Measurements from ENCODE around the gene SETX.

DNA sequence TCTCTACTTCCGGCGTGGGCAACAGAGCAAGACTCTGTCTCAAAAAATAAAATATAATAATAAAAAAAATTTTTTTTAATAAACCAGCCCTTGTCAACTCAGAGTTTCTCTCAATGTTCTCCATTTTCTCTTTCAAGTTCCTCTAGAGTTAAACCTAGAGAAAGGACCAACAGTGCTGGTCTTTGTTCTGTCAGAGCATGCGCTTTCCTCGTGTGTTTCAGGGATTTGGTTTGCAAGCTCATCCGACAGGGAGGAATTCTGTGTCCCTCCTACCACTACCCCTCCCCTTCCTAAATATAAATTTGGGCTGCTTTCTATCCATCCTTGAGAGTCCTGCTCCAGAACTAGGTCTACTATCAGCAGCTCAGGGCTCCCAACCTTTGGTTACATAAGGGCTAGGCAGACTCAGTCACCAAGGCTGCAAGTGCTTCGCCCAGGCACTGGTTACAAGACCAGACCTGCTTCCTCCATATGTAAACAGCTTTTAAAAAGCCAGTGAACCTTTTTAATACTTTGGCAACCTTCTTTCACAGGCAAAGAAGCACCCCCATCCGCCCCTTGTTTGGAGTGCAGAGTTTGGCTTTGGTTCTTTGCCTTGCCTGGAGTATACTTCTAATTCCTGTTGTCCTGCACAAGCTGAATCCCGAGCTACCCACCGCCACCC, 13.5 kb downstream of the SETX start:
- TF ChIP-seq, protein P1, sequence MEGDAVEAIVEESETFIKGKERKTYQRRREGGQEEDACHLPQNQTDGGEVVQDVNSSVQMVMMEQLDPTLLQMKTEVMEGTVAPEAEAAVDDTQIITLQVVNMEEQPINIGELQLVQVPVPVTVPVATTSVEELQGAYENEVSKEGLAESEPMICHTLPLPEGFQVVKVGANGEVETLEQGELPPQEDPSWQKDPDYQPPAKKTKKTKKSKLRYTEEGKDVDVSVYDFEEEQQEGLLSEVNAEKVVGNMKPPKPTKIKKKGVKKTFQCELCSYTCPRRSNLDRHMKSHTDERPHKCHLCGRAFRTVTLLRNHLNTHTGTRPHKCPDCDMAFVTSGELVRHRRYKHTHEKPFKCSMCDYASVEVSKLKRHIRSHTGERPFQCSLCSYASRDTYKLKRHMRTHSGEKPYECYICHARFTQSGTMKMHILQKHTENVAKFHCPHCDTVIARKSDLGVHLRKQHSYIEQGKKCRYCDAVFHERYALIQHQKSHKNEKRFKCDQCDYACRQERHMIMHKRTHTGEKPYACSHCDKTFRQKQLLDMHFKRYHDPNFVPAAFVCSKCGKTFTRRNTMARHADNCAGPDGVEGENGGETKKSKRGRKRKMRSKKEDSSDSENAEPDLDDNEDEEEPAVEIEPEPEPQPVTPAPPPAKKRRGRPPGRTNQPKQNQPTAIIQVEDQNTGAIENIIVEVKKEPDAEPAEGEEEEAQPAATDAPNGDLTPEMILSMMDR (IDR thresholded peaks at IDR 0.05) = no peak
- TF ChIP-seq POLR2A (IDR thresholded peaks at IDR 0.05) = no peak

Data from Peyer's patch (tissue), 4 donors.